ENCODE results near the gene SLC25A34. TPM values are rescaled to one million over a fixed set of nuclear protein-coding genes. Genes with fewer than 3 reads are reported as not detected.

SLC25A34 gene
- total RNA-seq, 1 donor from 2014 or later: 3.9 TPM

GRCh38 chr1:15714406-15715136 is 21.5 kb upstream of the SLC25A34 start:
- DNase-seq (ENCODE audit: low spot score): no peak

- DNase-seq (ENCODE audit: low spot score): no peak
These were observed 18.5 kb upstream of the SLC25A34 start for GRCh38 chr1:15717418-15718125.

- DNase-seq (ENCODE audit: low spot score): no peak
These were observed 17.9 kb upstream of the SLC25A34 start for GRCh38 chr1:15718199-15718601.

- no peak for DNase-seq (ENCODE audit: low spot score)
These were observed 16.5 kb upstream of the SLC25A34 start for GRCh38 chr1:15719381-15720120.

- DNase-seq (ENCODE audit: low spot score): no peak
These were observed 15.2 kb upstream of the SLC25A34 start for GRCh38 chr1:15720861-15721260.

GRCh38 chr1:15722411-15722810 is 13.6 kb upstream of the SLC25A34 start:
- no peak for DNase-seq (ENCODE audit: low spot score)

- DNase-seq (ENCODE audit: low spot score): no peak
These were observed 13.1 kb upstream of the SLC25A34 start for GRCh38 chr1:15722836-15723532.

- no peak for DNase-seq (ENCODE audit: low spot score)
These were observed 12.3 kb upstream of the SLC25A34 start for GRCh38 chr1:15723631-15724246.

GRCh38 chr1:15724949-15725880 is 10.8 kb upstream of the SLC25A34 start:
- no peak for DNase-seq (ENCODE audit: low spot score)

GRCh38 chr1:15726508-15726907 is 9.6 kb upstream of the SLC25A34 start:
- DNase-seq (ENCODE audit: low spot score): no peak

- no peak for DNase-seq (ENCODE audit: low spot score)
These were observed 9.0 kb upstream of the SLC25A34 start for GRCh38 chr1:15727021-15727420.

- DNase-seq (ENCODE audit: low spot score): no peak
These were observed 8.6 kb upstream of the SLC25A34 start for GRCh38 chr1:15727424-15727823.

- no peak for DNase-seq (ENCODE audit: low spot score)
These were observed 8.1 kb upstream of the SLC25A34 start for GRCh38 chr1:15727866-15728534.

GRCh38 chr1:15728937-15729657 is 7.0 kb upstream of the SLC25A34 start:
- no peak for DNase-seq (ENCODE audit: low spot score)

- DNase-seq (ENCODE audit: low spot score): no peak
These were observed 5.6 kb upstream of the SLC25A34 start for GRCh38 chr1:15730423-15730822.

- no peak for DNase-seq (ENCODE audit: low spot score)
These were observed 5.1 kb upstream of the SLC25A34 start for GRCh38 chr1:15730936-15731335.

GRCh38 chr1:15731735-15732685 is 4.0 kb upstream of the SLC25A34 start:
- DNase-seq (ENCODE audit: low spot score): no peak

GRCh38 chr1:15732686-15733081 is 3.4 kb upstream of the SLC25A34 start:
- DNase-seq (ENCODE audit: low spot score): no peak
